Esophagus muscularis mucosa (tissue), 4 donors: ENCODE measurements around the gene GP1BB. TPM values are rescaled to one million over a fixed set of nuclear protein-coding genes. Genes with fewer than 3 reads are reported as not detected.

Experiments used
- DNase-seq: peaks from one replicate; pipeline ENCODE4 v3.0.0-alpha.2; 2017; ENCODE audit errors: extremely low spot score
- H3K27ac ChIP-seq, 4 donors: fragments of 200-600 bp; sonication (generic); replicated peaks in 1 of 4; 1 replicate in 3 of 4; 2 replicates in 1 of 4; pipeline ENCODE4 v1.5.1; 2016 to 2019; ENCODE audit warnings: mild to moderate bottlenecking in 1 of 4
- H3K27me3 ChIP-seq, 4 donors: fragments of 200-600 bp; sonication (generic); one replicate each; pipeline versions ENCODE4 v1.5.1 to v1.6.0; 2016 to 2019
- H3K36me3 ChIP-seq, 4 donors: fragments of 200-600 bp; sonication (generic); one replicate each; pipeline ENCODE4 v1.5.1; 2016 to 2019
- H3K4me1 ChIP-seq, 4 donors: fragments of 200-600 bp; sonication (generic); one replicate each; pipeline ENCODE4 v1.5.1; 2016 to 2019
- H3K4me3 ChIP-seq, 4 donors: fragments of 200-600 bp; sonication (generic); 1 replicate in 2 of 4; 2 replicates in 2 of 4; pipeline ENCODE4 v1.5.1; 2016 to 2019; ENCODE audit warnings: mild to moderate bottlenecking in 4 of 4, moderate library complexity in 1 of 4
- H3K9me3 ChIP-seq, 4 donors: fragments of 200-600 bp; sonication (generic); 1 replicate in 3 of 4; 2 replicates in 1 of 4; pipeline ENCODE4 v1.5.1; 2016 to 2019
- EP300 ChIP-seq: sonication (generic); formaldehyde crosslinking; IDR thresholded peaks from one replicate; pipeline ENCODE4 v1.6.1; 2017; ENCODE audit warnings: antibody characterized with exemption
- POLR2A ChIP-seq: fragments of 450-650 bp; IDR thresholded peaks from one replicate; pipeline ENCODE4 v1.6.1; 2017; ENCODE audit warnings: antibody characterized with exemption, moderate library complexity, mild to moderate bottlenecking, low read depth
- POLR2AphosphoS5 ChIP-seq, 2 donors: sonication (generic); formaldehyde crosslinking; IDR thresholded peaks; one replicate each; pipeline ENCODE4 v1.6.1; 2017; ENCODE audit warnings: antibody characterized with exemption in 2 of 2
- WGBS: methylation state at CpG from one replicate; pipeline ENCODE4 v1.1.5; 2018; 5-methylcytosine and 5-hydroxymethylcytosine counted together
- intact Hi-C: fragments of 100-400 bp; cut with DNase I; formaldehyde crosslinking; loops from one replicate; pipeline ENCODE4 v1.15.1; 2023
- total RNA-seq, 4 donors: library from RNA; depleted of rRNA; stranded (reverse); fragments of >200 nt; gene quantifications; one replicate each; pipeline versions ENCODE4 v1.1.0 to v1.2.1, GENCODE V29; 2016
- TF ChIP-seq, protein P1 (sequence below), 3 experiments: fragments of 200-600 bp in 2 of 3; fragments of 450-650 bp in 1 of 3; sonication (generic) in 2 of 3; IDR thresholded peaks; one replicate each; pipeline ENCODE4 v1.5.1; 2017 to 2019; ENCODE audit warnings: antibody characterized with exemption in 3 of 3, mild to moderate bottlenecking in 2 of 3, moderate library complexity in 1 of 3

Gene GP1BB
- total RNA-seq, 4 donors from 2014 or later = 1.7 to 16.7 (median 5.7) TPM

DNA sequence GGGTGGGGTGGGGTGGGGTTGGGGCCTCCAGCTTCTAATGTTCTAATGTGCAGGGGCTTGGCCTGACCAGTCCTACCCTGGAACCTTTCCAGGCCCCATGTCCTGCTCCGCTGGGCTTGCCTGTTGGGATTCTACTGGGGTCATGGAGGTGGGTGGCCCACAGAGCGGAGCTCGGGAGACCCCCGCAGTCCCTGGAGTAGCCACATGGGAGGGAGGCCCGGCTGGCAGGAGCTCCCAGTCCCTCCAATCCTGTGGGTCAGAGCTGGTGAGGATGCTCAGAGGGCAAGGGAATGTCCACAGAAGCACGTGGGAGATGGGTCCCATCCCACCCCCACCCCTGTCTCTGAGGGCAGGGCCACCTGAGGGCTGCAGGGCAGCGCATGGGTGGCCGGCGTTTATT, 6.2 kb upstream of the GP1BB start:
- peaks cover 0 to 79% (median 3%) of the 10 kb centered on the region in 4 donors for H3K27me3 ChIP-seq
- DNase-seq = no peak
- intact Hi-C loops = no loop called here
- no peak for TF ChIP-seq POLR2A
- TF ChIP-seq POLR2AphosphoS5 (IDR thresholded peaks at IDR 0.05) = no peak
- no peak for TF ChIP-seq EP300
- TF ChIP-seq, protein P1, sequence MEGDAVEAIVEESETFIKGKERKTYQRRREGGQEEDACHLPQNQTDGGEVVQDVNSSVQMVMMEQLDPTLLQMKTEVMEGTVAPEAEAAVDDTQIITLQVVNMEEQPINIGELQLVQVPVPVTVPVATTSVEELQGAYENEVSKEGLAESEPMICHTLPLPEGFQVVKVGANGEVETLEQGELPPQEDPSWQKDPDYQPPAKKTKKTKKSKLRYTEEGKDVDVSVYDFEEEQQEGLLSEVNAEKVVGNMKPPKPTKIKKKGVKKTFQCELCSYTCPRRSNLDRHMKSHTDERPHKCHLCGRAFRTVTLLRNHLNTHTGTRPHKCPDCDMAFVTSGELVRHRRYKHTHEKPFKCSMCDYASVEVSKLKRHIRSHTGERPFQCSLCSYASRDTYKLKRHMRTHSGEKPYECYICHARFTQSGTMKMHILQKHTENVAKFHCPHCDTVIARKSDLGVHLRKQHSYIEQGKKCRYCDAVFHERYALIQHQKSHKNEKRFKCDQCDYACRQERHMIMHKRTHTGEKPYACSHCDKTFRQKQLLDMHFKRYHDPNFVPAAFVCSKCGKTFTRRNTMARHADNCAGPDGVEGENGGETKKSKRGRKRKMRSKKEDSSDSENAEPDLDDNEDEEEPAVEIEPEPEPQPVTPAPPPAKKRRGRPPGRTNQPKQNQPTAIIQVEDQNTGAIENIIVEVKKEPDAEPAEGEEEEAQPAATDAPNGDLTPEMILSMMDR (IDR thresholded peaks at IDR 0.05) = no peak
- H3K4me1 ChIP-seq = peaks cover 45 to 61% (median 47%) of the 10 kb centered on the region in 4 donors
- no peaks in the 10 kb centered on the region for H3K9me3 ChIP-seq
- 77% methylated on average over 4 of the region's 9 CpGs for WGBS
- H3K4me3 ChIP-seq = peak overlapping the region in 1 of 4 donors; percentile 71
- no peak overlapping the region for H3K27ac ChIP-seq
- peaks cover 0 to 24% (median 20%) of the 10 kb centered on the region in 4 donors for H3K36me3 ChIP-seq

DNA sequence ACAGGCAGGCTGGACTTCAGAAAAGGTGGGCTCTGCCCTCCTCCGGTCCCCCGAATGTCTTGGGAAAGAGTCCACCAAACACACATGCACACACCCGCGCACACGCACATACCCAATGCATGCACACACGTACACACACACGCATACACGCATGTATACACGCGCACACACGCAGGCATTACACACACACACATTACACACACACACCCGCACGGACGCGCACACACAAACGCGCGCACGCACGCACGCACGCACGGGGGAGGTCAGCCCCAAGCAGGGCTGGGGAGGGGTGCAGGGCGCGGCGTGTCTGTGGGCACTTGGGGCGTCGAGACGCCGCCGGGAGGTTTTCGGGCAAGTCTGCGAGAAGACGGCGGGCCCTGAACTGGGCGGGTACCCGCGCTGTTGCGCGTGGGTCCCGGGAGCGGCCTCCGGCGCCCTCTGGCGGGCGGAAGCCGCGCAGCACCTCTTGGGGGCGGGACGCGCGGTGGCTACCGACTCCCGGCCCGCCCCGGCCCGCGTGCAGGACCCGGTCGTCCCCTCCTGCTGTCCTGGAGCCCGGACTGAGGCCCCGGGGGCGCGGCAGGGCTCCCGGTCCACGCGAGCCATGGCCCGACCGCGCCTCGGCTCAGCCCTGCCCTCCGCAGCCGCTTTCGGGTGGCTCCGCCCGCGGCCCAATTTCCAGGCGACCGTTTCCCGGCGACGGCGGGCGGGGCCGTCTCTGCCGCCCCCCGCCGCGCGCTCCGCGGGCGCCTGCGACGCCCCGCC, 5.5 kb upstream of the GP1BB start:
- no peak for DNase-seq
- WGBS = 24% methylated on average over 14 of the region's 96 CpGs
- H3K4me1 ChIP-seq = peaks cover 52 to 64% (median 52%) of the 10 kb centered on the region in 4 donors

DNA sequence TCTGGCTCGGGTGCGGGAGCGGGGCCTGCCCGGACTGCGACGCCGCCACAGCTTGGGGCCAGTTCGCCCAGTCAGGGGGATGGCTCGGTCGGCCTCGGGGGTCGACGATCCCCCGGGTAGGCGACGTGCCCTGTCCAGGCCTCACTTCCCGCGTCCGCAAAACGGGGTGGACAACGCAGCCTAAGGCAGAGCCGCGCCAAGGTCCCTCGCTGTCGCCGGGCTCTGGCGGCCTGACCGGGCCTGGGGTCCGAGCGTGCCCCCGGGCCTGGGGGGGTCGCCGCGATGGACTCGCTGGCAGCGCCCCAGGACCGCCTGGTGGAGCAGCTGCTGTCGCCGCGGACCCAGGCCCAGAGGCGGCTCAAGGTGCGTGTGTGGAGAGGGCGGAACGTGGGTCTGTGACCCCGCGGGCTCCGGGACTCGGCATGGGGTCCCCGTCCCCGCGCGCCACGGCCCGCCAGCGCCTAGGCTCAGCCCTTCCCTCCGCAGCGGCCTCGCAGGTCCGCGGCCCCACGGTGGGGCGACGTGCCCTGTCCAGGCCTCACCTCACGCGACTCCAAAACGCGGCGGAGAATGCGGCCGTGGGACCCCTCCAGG, 4.8 kb upstream of the GP1BB start:
- Histone ChIP-seq H3K4me3 (peak overlapping the region; percentile 66 to 86 (median 70)), H3K4me1 (peaks cover 58 to 70% (median 59%) of the 10 kb centered on the region in 4 donors), H3K9me3 (no peaks in the 10 kb centered on the region), H3K27me3 (peaks cover 0 to 87% (median 6%) of the 10 kb centered on the region in 4 donors), H3K36me3 (peaks cover 0 to 29% (median 26%) of the 10 kb centered on the region in 4 donors), H3K27ac (peak overlapping the region; percentile 2 to 69 (median 54))
- WGBS = 3% methylated on average over 24 of the region's 70 CpGs
- DNase-seq = no peak
- intact Hi-C loops = loop anchor here (1.0 kb wide), 1 partner anchor 39 kb away; no protein-coding TSS in a partner anchor
- TF ChIP-seq, protein P1 (IDR thresholded peaks at IDR 0.05) = no peak
- TF ChIP-seq EP300 (no peak), POLR2A (no peak), POLR2AphosphoS5 (IDR thresholded peaks at IDR 0.05) (no peak)

More for the DNA sequence above, 5.5 kb upstream of the GP1BB start:
- TF ChIP-seq EP300 (no peak), POLR2AphosphoS5 (IDR thresholded peaks at IDR 0.05) (peak in 1 of 2 donors; percentile 29), POLR2A (no peak)
- TF ChIP-seq, protein P1 (IDR thresholded peaks at IDR 0.05) = peak in 2 of 3 experiments; percentile 94 to 99
- Histone ChIP-seq H3K27me3 (peaks cover 0 to 86% (median 5%) of the 10 kb centered on the region in 4 donors), H3K9me3 (no peaks in the 10 kb centered on the region), H3K27ac (peak overlapping the region in 3 of 4 donors; percentile 44 to 69 (median 64)), H3K4me3 (peak overlapping the region; percentile 66 to 86 (median 70)), H3K36me3 (peaks cover 0 to 29% (median 26%) of the 10 kb centered on the region in 4 donors)
- intact Hi-C loops = loop anchor here (1.0 kb wide), 1 partner anchor 39 kb away; no protein-coding TSS in a partner anchor

DNA sequence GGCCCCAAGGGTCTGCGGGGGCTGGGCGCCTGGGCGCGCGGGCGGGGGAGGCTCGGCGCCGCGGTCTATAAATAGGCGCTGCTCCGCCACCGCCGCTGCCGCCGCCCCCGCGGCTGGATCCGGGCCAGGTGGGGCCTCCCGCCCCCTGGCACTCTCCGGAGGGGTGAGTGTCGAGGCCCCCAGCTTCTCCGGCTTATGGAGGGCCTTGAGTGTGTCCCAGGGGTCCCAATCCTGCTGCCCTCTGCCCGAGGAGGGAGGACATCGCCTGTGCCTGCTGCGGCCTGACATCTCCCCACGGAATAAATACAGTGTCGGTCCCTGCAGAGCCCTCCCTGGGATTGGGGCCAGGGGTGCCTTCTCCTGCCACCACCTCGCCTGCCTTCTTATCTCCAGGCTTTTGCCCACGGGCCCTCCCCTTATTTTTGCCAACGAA, 4.3 kb upstream of the GP1BB start:
- peak overlapping the region; percentile 66 to 86 (median 70) for H3K4me3 ChIP-seq
- DNase-seq = no peak
- peaks cover 0 to 87% (median 7%) of the 10 kb centered on the region in 4 donors for H3K27me3 ChIP-seq
- peaks cover 0 to 29% (median 26%) of the 10 kb centered on the region in 4 donors for H3K36me3 ChIP-seq
- intact Hi-C loops = no loop called here
- peaks cover 57 to 70% (median 58%) of the 10 kb centered on the region in 4 donors for H3K4me1 ChIP-seq
- H3K27ac ChIP-seq = peak overlapping the region; percentile 2 to 69 (median 54)
- TF ChIP-seq EP300 = no peak
- TF ChIP-seq, protein P1 (IDR thresholded peaks at IDR 0.05) = no peak
- TF ChIP-seq POLR2A = no peak
- TF ChIP-seq POLR2AphosphoS5 (IDR thresholded peaks at IDR 0.05) = no peak
- H3K9me3 ChIP-seq = no peaks in the 10 kb centered on the region
- 29% methylated on average over 15 of the region's 31 CpGs for WGBS
